Smooth muscle cell (in vitro differentiated cells): ENCODE results near the gene NFIC. TPM values are rescaled to one million over a fixed set of nuclear protein-coding genes. Genes with fewer than 3 reads are reported as not detected.

Experiments
- DNase-seq: peaks from one replicate; lab custom pipeline; 2025; ENCODE audit not compliant: unreplicated experiment; lab: John Stamatoyannopoulos, UW
- H2AFZ ChIP-seq: fragments of 200-600 bp; sonication (generic); 2 replicates; pipeline ENCODE4 v1.6.0; 2016; ENCODE audit warnings: antibody characterized with exemption, low read depth, mild to moderate bottlenecking
- H3F3A ChIP-seq: fragments of 200-600 bp; sonication (generic); 2 replicates; pipeline ENCODE4 v1.6.0; 2017; ENCODE audit warnings: antibody characterized with exemption, low read depth
- H3K27ac ChIP-seq: fragments of 200-600 bp; sonication (generic); 2 replicates; pipeline ENCODE4 v1.5.1; 2016; ENCODE audit warnings: low read depth, mild to moderate bottlenecking
- H3K27me3 ChIP-seq: fragments of 200-600 bp; sonication (generic); 2 replicates; pipeline ENCODE4 v1.6.1; 2016; ENCODE audit warnings: low read depth, mild to moderate bottlenecking
- H3K36me3 ChIP-seq: fragments of 200-600 bp; sonication (generic); 2 replicates; pipeline ENCODE4 v1.5.1; 2016; ENCODE audit warnings: low read depth
- H3K4me1 ChIP-seq: fragments of 200-600 bp; sonication (generic); 2 replicates; pipeline ENCODE4 v1.5.1; 2016; ENCODE audit warnings: low read depth
- H3K4me2 ChIP-seq: fragments of 200-600 bp; sonication (generic); 2 replicates; pipeline ENCODE4 v1.6.0; 2016; ENCODE audit warnings: mild to moderate bottlenecking
- H3K4me3 ChIP-seq: fragments of 200-600 bp; sonication (generic); 2 replicates; pipeline ENCODE4 v1.5.1; 2016; ENCODE audit warnings: mild to moderate bottlenecking
- H3K79me2 ChIP-seq: fragments of 200-600 bp; sonication (generic); 2 replicates; pipeline ENCODE4 v1.6.0; 2016; ENCODE audit warnings: low read depth, mild to moderate bottlenecking
- H3K9ac ChIP-seq: fragments of 200-600 bp; sonication (generic); 2 replicates; pipeline ENCODE4 v1.6.0; 2016; ENCODE audit warnings: low read depth
- H3K9me3 ChIP-seq: fragments of 200-600 bp; sonication (generic); replicated peaks from 2 replicates; pipeline ENCODE4 v1.5.1; 2016; ENCODE audit warnings: low read depth
- H4K20me1 ChIP-seq: fragments of 200-600 bp; sonication (generic); 2 replicates; pipeline ENCODE4 v1.6.0; 2016; ENCODE audit warnings: low read depth
- WGBS: methylation state at CpG from one replicate; pipeline ENCODE4 v1.1.7; 2016; ENCODE audit warnings: low lambda C conversion rate; 5-methylcytosine and 5-hydroxymethylcytosine counted together
- polyA plus RNA-seq: library from polyadenylated mRNA; unstranded; fragments of >200 nt; fragmentation: Nextera tagmentation; extraction: Ambion mirVana; gene quantifications from 2 replicates; pipeline ENCODE4 v1.2.1, GENCODE V29; 2016
- total RNA-seq: library from RNA; depleted of rRNA; stranded (reverse); fragments of >200 nt; gene quantifications from 2 replicates; pipeline ENCODE4 v1.2.3, GENCODE V29; 2014
- TF ChIP-seq, protein P1 (sequence below): fragments of 200-600 bp; sonication (generic); IDR thresholded peaks from 2 replicates; pipeline ENCODE4 v1.5.1; 2017; ENCODE audit warnings: borderline replicate concordance, mild to moderate bottlenecking, antibody characterized with exemption; ENCODE audit not compliant: insufficient read depth, poor library complexity, severe bottlenecking

The NFIC gene
- total and polyA plus RNA-seq, 2 experiments from 2014 or later = 7.9 to 33.2 TPM

GRCh38 chr19:3368848-3369336 lies 2.5 kb downstream of the NFIC start:
- H3K36me3 ChIP-seq = no peaks in the 10 kb centered on the region
- H3K79me2 ChIP-seq = peaks cover 9% of the 10 kb centered on the region
- H3K4me1 ChIP-seq = peaks cover 15% of the 10 kb centered on the region
- TF ChIP-seq, protein P1, sequence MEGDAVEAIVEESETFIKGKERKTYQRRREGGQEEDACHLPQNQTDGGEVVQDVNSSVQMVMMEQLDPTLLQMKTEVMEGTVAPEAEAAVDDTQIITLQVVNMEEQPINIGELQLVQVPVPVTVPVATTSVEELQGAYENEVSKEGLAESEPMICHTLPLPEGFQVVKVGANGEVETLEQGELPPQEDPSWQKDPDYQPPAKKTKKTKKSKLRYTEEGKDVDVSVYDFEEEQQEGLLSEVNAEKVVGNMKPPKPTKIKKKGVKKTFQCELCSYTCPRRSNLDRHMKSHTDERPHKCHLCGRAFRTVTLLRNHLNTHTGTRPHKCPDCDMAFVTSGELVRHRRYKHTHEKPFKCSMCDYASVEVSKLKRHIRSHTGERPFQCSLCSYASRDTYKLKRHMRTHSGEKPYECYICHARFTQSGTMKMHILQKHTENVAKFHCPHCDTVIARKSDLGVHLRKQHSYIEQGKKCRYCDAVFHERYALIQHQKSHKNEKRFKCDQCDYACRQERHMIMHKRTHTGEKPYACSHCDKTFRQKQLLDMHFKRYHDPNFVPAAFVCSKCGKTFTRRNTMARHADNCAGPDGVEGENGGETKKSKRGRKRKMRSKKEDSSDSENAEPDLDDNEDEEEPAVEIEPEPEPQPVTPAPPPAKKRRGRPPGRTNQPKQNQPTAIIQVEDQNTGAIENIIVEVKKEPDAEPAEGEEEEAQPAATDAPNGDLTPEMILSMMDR = no peak
- H3F3A ChIP-seq = peaks cover 12% of the 10 kb centered on the region
- H3K27me3 ChIP-seq = peaks cover 29% of the 10 kb centered on the region
- peak overlapping the region; percentile 18 for H3K9ac ChIP-seq
- WGBS = 32% methylated on average over 4 of the region's 4 CpGs
- H3K9me3 ChIP-seq = no peaks in the 10 kb centered on the region
- H3K27ac ChIP-seq = peak overlapping the region; percentile 57
- H3K4me2 ChIP-seq = peak overlapping the region; percentile 82
- H2AFZ ChIP-seq = peak overlapping the region; percentile 69
- H3K4me3 ChIP-seq = peak overlapping the region; percentile 46
- H4K20me1 ChIP-seq = peaks cover 58% of the 10 kb centered on the region
- no peak for DNase-seq

GRCh38 chr19:3369337-3370213 lies 3.2 kb downstream of the NFIC start:
- peaks cover 15% of the 10 kb centered on the region for H3K4me1 ChIP-seq
- peak overlapping the region; percentile 18 for H3K9ac ChIP-seq
- 6% methylated on average over 42 of the region's 42 CpGs for WGBS
- H4K20me1 ChIP-seq = peaks cover 58% of the 10 kb centered on the region
- H2AFZ ChIP-seq = peak overlapping the region; percentile 69
- peak overlapping the region; percentile 82 for H3K4me2 ChIP-seq
- H3K79me2 ChIP-seq = peaks cover 14% of the 10 kb centered on the region
- peak; percentile 26 for DNase-seq
- peaks cover 7% of the 10 kb centered on the region for H3F3A ChIP-seq
- peak overlapping the region; percentile 46 for H3K4me3 ChIP-seq
- peaks cover 22% of the 10 kb centered on the region for H3K27me3 ChIP-seq
- TF ChIP-seq, protein P1 = no peak
- H3K9me3 ChIP-seq = no peaks in the 10 kb centered on the region
- H3K27ac ChIP-seq = peak overlapping the region; percentile 57
- no peaks in the 10 kb centered on the region for H3K36me3 ChIP-seq

- Histone ChIP-seq H3K27ac (no peak overlapping the region), H3K9me3 (no peaks in the 10 kb centered on the region), H4K20me1 (peaks cover 58% of the 10 kb centered on the region), H3F3A (peaks cover under 1% of the 10 kb centered on the region), H3K79me2 (peaks cover 14% of the 10 kb centered on the region), H3K4me3 (peak overlapping the region; percentile 46), H3K9ac (no peak overlapping the region), H3K4me2 (peak overlapping the region; percentile 82), H3K4me1 (peaks cover 15% of the 10 kb centered on the region), H3K27me3 (peaks cover 21% of the 10 kb centered on the region), H3K36me3 (no peaks in the 10 kb centered on the region), H2AFZ (no peak overlapping the region)
- TF ChIP-seq, protein P1 = no peak
- DNase-seq = no peak
- WGBS = 32% methylated on average over 11 of the region's 14 CpGs
These were observed 3.9 kb downstream of the NFIC start for GRCh38 chr19:3370214-3370720.
